GM12878 (cell line): ENCODE data around the gene TBX5. TPM values are rescaled to one million over a fixed set of nuclear protein-coding genes. Genes with fewer than 3 reads are reported as not detected.

Experiments
- ATAC-seq: fragments of 200-7000 bp; cut with Tn5 transposase; 3 replicates; pipeline ENCODE4 v1.9.1; 2020; ENCODE audit warnings: mild to moderate bottlenecking, moderate library complexity
- BruUV-seq: library from RNA; stranded (reverse); fragments of 400-500 nt; replicated peaks from 2 replicates; lab custom pipeline; 2021; lab: Mats Ljungman, UMichigan
- CTCF ChIA-PET: fragments of 300-600 bp; sonication (Branson Sonifier 250); formaldehyde crosslinking; extraction: SDS; loops from one replicate; lab custom pipeline; 2021; ENCODE audit warnings: inconsistent platforms; lab: Yijun Ruan, JAX
- POLR2A ChIA-PET: fragments of 350-600 bp; formaldehyde crosslinking; extraction: SDS; loops from one replicate; lab custom pipeline; 2021; ENCODE audit warnings: inconsistent platforms; lab: Charles Lee
- RAD21 ChIA-PET: fragments of 300-600 bp; sonication (Branson Sonifier 250); formaldehyde crosslinking; loops from one replicate; lab custom pipeline; 2023; ENCODE audit warnings: antibody characterized with exemption; ENCODE audit not compliant: unreplicated experiment; lab: Charles Lee
- SMC1A ChIA-PET: fragments of 300-600 bp; sonication (Branson Sonifier 250); formaldehyde crosslinking; loops from one replicate; lab custom pipeline; 2023; ENCODE audit not compliant: unreplicated experiment, uncharacterized antibody; lab: Charles Lee
- DNase-seq: peaks from one replicate; pipeline ENCODE4 v3.0.0-alpha.2; 2011; ENCODE audit warnings: low read depth, low spot score
- FAIRE-seq: peaks from 3 replicates; lab custom pipeline; 2011; peaks lifted over from hg19 to GRCh38; lab: Jason Lieb, UNC
- H2AFZ ChIP-seq: 2 replicates; pipeline ENCODE4 v1.6.0; 2011; ENCODE audit warnings: low read depth, low read length, control low read depth; ENCODE audit not compliant: control insufficient read depth
- H3K27ac ChIP-seq: 2 replicates; pipeline ENCODE4 v1.5.1; 2011; ENCODE audit warnings: control low read depth; ENCODE audit not compliant: control insufficient read depth, insufficient read depth
- H3K27me3 ChIP-seq, 2 experiments: replicated peaks in 1 of 2; 2 replicates each; pipeline versions ENCODE4 v1.6.0 to v1.6.1; 2011; ENCODE audit warnings: low read length in 1 of 2; ENCODE audit not compliant: control insufficient read depth in 2 of 2, insufficient read depth in 2 of 2
- H3K36me3 ChIP-seq, 2 experiments: 2 replicates each; pipeline ENCODE4 v1.5.1; 2011; ENCODE audit warnings: low read length in 1 of 2; ENCODE audit not compliant: control insufficient read depth in 2 of 2, insufficient read depth in 2 of 2
- H3K4me1 ChIP-seq: 2 replicates; pipeline ENCODE4 v1.6.1; 2011; ENCODE audit warnings: mild to moderate bottlenecking, low read length, moderate library complexity, mixed read lengths; ENCODE audit not compliant: control insufficient read depth, insufficient read depth
- H3K4me2 ChIP-seq: 2 replicates; pipeline ENCODE4 v1.6.0; 2011; ENCODE audit warnings: control low read depth; ENCODE audit not compliant: control insufficient read depth, insufficient read depth
- H3K4me3 ChIP-seq: fragments of 200-600 bp; sonication (generic); 2 replicates; pipeline ENCODE4 v1.5.1; 2016
- H3K79me2 ChIP-seq: 2 replicates; pipeline ENCODE4 v1.6.0; 2011; ENCODE audit warnings: low read length; ENCODE audit not compliant: control insufficient read depth, insufficient read depth
- H3K9ac ChIP-seq: 2 replicates; pipeline ENCODE4 v1.8.0; 2011; ENCODE audit warnings: low read length, control low read depth, mixed read lengths; ENCODE audit not compliant: control insufficient read depth, insufficient read depth
- H3K9me3 ChIP-seq: replicated peaks from 3 replicates; pipeline ENCODE4 v1.5.1; 2011; ENCODE audit warnings: mild to moderate bottlenecking, low read length; ENCODE audit not compliant: control insufficient read depth, insufficient read depth
- H4K20me1 ChIP-seq: 2 replicates; pipeline ENCODE4 v1.6.0; 2011; ENCODE audit not compliant: control insufficient read depth, insufficient read depth
- CTCF ChIP-seq, 3 experiments: IDR thresholded peaks in 2 of 3; conservative IDR thresholded peaks in 1 of 3; 2 replicates each; pipeline ENCODE4 v1.5.1; 2011; ENCODE audit warnings: low read depth in 3 of 3, low read length in 3 of 3, mild to moderate bottlenecking in 3 of 3, control low read depth in 2 of 3, moderate library complexity in 2 of 3, inconsistent platforms in 1 of 3, mixed read lengths in 1 of 3; ENCODE audit not compliant: control insufficient read depth in 2 of 3, insufficient read depth in 1 of 3; ENCODE audit errors: extremely low read depth in 1 of 3
- HCFC1 ChIP-seq: fragments of 150-350 bp; IDR thresholded peaks from 2 replicates; pipeline ENCODE4 v1.6.1; 2014; ENCODE audit warnings: low read length
- HDGF ChIP-seq: fragments of 450-650 bp; IDR thresholded peaks from 2 replicates; pipeline ENCODE4 v1.6.1; 2016; ENCODE audit warnings: antibody characterized with exemption
- PKNOX1 ChIP-seq: fragments of 450-650 bp; IDR thresholded peaks from 2 replicates; pipeline ENCODE4 v1.6.1; 2016; ENCODE audit warnings: mild to moderate bottlenecking
- POLR2AphosphoS2 ChIP-seq: IDR thresholded peaks from 2 replicates; pipeline ENCODE4 v1.6.1; 2011; ENCODE audit warnings: low read depth, mild to moderate bottlenecking, low read length, improper control_type of control experiment, moderate library complexity
- RELA ChIP-seq: fragments of 450-650 bp; IDR thresholded peaks from 2 replicates; pipeline ENCODE4 v1.8.0; 2014; ENCODE audit warnings: borderline replicate concordance; ENCODE audit not compliant: partially characterized antibody
- SMAD5 ChIP-seq: IDR thresholded peaks from 2 replicates; pipeline ENCODE4 v1.6.1; 2016; ENCODE audit warnings: antibody characterized with exemption, low read depth
- SMARCA5 ChIP-seq: fragments of 450-650 bp; IDR thresholded peaks from 2 replicates; pipeline ENCODE4 v1.6.1; 2017; ENCODE audit warnings: mild to moderate bottlenecking
- SRF ChIP-seq, 2 experiments: IDR thresholded peaks; 2 replicates each; pipeline ENCODE4 v1.6.1; 2011; ENCODE audit warnings: low read depth in 2 of 2, low read length in 2 of 2, mild to moderate bottlenecking in 1 of 2, moderate library complexity in 1 of 2
- TCF7 ChIP-seq: IDR thresholded peaks from 2 replicates; pipeline ENCODE4 v1.6.1; 2014; ENCODE audit warnings: antibody characterized with exemption, borderline replicate concordance
- YBX1 ChIP-seq: fragments of 450-650 bp; IDR thresholded peaks from 2 replicates; pipeline ENCODE4 v1.6.1; 2016; ENCODE audit warnings: antibody characterized with exemption
- WGBS: methylation state at CpG from one replicate; pipeline ENCODE4 v1.1.6; 2016; ENCODE audit warnings: low lambda C conversion rate; ENCODE audit not compliant: insufficient replicate concordance, insufficient coverage; ENCODE audit errors: missing lambda C conversion rate; 5-methylcytosine and 5-hydroxymethylcytosine counted together
- in situ Hi-C: fragments of 300-500 bp; cut with MboI; formaldehyde crosslinking; loops from 9 replicates; pipeline ENCODE4 v1.14.3; 2018; ENCODE audit warnings: mixed read lengths
- intact Hi-C: fragments of 100-400 bp; cut with micrococcal nuclease; formaldehyde crosslinking; loops from one replicate; pipeline ENCODE4 v1.14.2; 2022; ENCODE audit not compliant: unreplicated experiment
- polyA plus RNA-seq, 11 experiments: library from polyadenylated mRNA; depleted of rRNA in 4 of 11; unstranded in 6 of 11; stranded (reverse) in 5 of 11; fragments of >200 nt; fragmentation: Nextera tagmentation in 4 of 11; fragmentation: Illumina TruSeq in 1 of 11; extraction: Ambion mirVana in 4 of 11; extraction: Trizol in 1 of 11; gene quantifications; 1 replicate in 1 of 11; 2 replicates in 10 of 11; pipeline versions ENCODE4 v1.2.1 to v1.2.3, GENCODE V29; 2011 to 2016; ENCODE audit warnings: inconsistent platforms in 2 of 11, missing spikeins in 2 of 11, low read depth in 1 of 11
- total RNA-seq, 4 experiments: library from RNA; depleted of rRNA in 3 of 4; stranded (reverse); fragments of >200 nt in 3 of 4; fragmentation: Illumina TruSeq in 1 of 4; extraction: Trizol in 1 of 4; gene quantifications; 2 replicates each; pipeline versions ENCODE4 v1.2.1 to v1.2.3, GENCODE V29; 2013 to 2021

The TBX5 gene
- total and polyA plus RNA-seq, 10 of the 15 experiments (the other 5 are each of a cell fraction or from before 2014, with no cell fraction given), result 0.04 TPM; not detected in 9

GRCh38 chr12:114414866-114415524, 9.1 kb upstream of the TBX5 start:
- POLR2A ChIA-PET, result no interaction called here
- H3K9ac ChIP-seq, result no peak overlapping the region
- no peak overlapping the region for H2AFZ ChIP-seq
- no peak overlapping the region for H3K4me3 ChIP-seq
- peaks cover 9 to 23% of the 10 kb centered on the region in 2 experiments for H3K27me3 ChIP-seq
- TF ChIP-seq SMARCA5 (no peak), TCF7 (no peak), SMAD5 (no peak), PKNOX1 (no peak), YBX1 (no peak), HDGF (no peak), RELA (no peak), CTCF (IDR thresholded peaks at IDR 0.05 in 2 of 3, conservative IDR thresholded peaks at IDR 0.05 in 1 of 3; ENCODE audit: control insufficient read depth in 2 of 3, extremely low read depth in 1 of 3, insufficient read depth in 1 of 3, low read depth in 3 of 3, low read length in 3 of 3) (no peak), POLR2AphosphoS2 (no peak), HCFC1 (no peak), SRF (IDR thresholded peaks at IDR 0.05; ENCODE audit: low read depth in 2 of 2, low read length in 2 of 2) (no peak)
- no TSS peak for BruUV-seq
- CTCF ChIA-PET, result no interaction called here
- intact Hi-C loops (no loop called here), in situ Hi-C loops (no loop called here)
- no peak for DNase-seq
- 5% methylated on average over 11 of the region's 11 CpGs for WGBS
- no peak overlapping the region for H3K27ac ChIP-seq
- no peaks in the 10 kb centered on the region for H3K36me3 ChIP-seq
- SMC1A ChIA-PET, result no interaction called here
- RAD21 ChIA-PET, result no interaction called here
- H3K4me2 ChIP-seq, result no peak overlapping the region
- H3K9me3 ChIP-seq, result no peaks in the 10 kb centered on the region
- ATAC-seq, result no peak
- no peak for FAIRE-seq
- H3K4me1 ChIP-seq, result no peaks in the 10 kb centered on the region
- no peaks in the 10 kb centered on the region for H3K79me2 ChIP-seq
- no peaks in the 10 kb centered on the region for H4K20me1 ChIP-seq
